HCT116 (cell line): ENCODE data around the gene S100A10. TPM values are rescaled to one million over a fixed set of nuclear protein-coding genes. Genes with fewer than 3 reads are reported as not detected.

ENCODE experiments used
- ATAC-seq: fragments of 200-7000 bp; cut with Tn5 transposase; 2 replicates; pipeline ENCODE4 v1.9.1; 2020; ENCODE audit warnings: mild to moderate bottlenecking, moderate library complexity
- BruUV-seq: library from RNA; stranded (reverse); fragments of 400-500 nt; replicated peaks from 2 replicates; lab custom pipeline; 2021; lab: Mats Ljungman, UMichigan
- CTCF ChIA-PET: fragments of 300-600 bp; sonication (Branson Sonifier 250); formaldehyde crosslinking; loops from one replicate; lab custom pipeline; 2021; ENCODE audit warnings: antibody characterized with exemption; lab: Charles Lee
- POLR2A ChIA-PET: fragments of 300-600, 350-600 bp; sonication (Branson Sonifier 250); formaldehyde crosslinking; loops from one replicate; lab custom pipeline; 2021; ENCODE audit warnings: antibody characterized with exemption; lab: Charles Lee
- RAD21 ChIA-PET, 2 experiments: fragments of 300-600 bp; sonication (Branson Sonifier 250); formaldehyde crosslinking; loops; one replicate each; lab custom pipeline; 2023; ENCODE audit warnings: low total read pairs in 2 of 2; ENCODE audit not compliant: uncharacterized antibody in 2 of 2, unreplicated experiment in 2 of 2, low non-redundant PET in 1 of 2; lab: Charles Lee
- DNase-seq: peaks from one replicate; pipeline ENCODE4 v3.0.0-alpha.2; 2010; ENCODE audit warnings: low read depth, low spot score
- H2AFZ ChIP-seq: fragments of 200-600 bp; shearing (Covaris generic), sonication (generic); 2 replicates; pipeline ENCODE4 v1.6.1; 2017; ENCODE audit warnings: low read depth, mixed run types, mixed read lengths, antibody characterized with exemption, low read length; ENCODE audit not compliant: poor library complexity, severe bottlenecking
- H3K27ac ChIP-seq: 2 replicates; pipeline ENCODE4 v1.5.1; 2012; ENCODE audit warnings: low read depth, low read length
- H3K27me3 ChIP-seq: fragments of 200-600 bp; sonication (generic); 2 replicates; pipeline ENCODE4 v1.6.1; 2016; ENCODE audit warnings: mixed run types, low read length, mixed read lengths; ENCODE audit not compliant: insufficient read depth
- H3K36me3 ChIP-seq, 2 experiments: fragments of 200-500 bp in 1 of 2; fragments of 200-600 bp in 1 of 2; sonication (Bioruptor generic) in 1 of 2; sonication (generic) in 1 of 2; 2 replicates each; pipeline versions ENCODE4 v1.5.1 to v1.6.1; 2014 to 2016; ENCODE audit warnings: low read length in 2 of 2, inconsistent platforms in 1 of 2, mixed read lengths in 1 of 2, mixed run types in 1 of 2; ENCODE audit not compliant: insufficient read depth in 2 of 2, control insufficient read depth in 1 of 2
- H3K4me1 ChIP-seq, 2 experiments: fragments of 200-600 bp in 1 of 2; sonication (generic) in 1 of 2; 2 replicates each; pipeline versions ENCODE4 v1.5.1 to v1.6.1; 2012 to 2017; ENCODE audit warnings: low read length in 2 of 2, inconsistent platforms in 1 of 2, mild to moderate bottlenecking in 1 of 2, mixed read lengths in 1 of 2, mixed run types in 1 of 2, moderate library complexity in 1 of 2; ENCODE audit not compliant: insufficient read depth in 2 of 2, control insufficient read depth in 1 of 2
- H3K4me2 ChIP-seq: fragments of 200-600 bp; sonication (generic); 2 replicates; pipeline ENCODE4 v1.6.1; 2017; ENCODE audit warnings: mixed run types, low read length, mixed read lengths
- H3K4me3 ChIP-seq, 2 experiments: fragments of 200-600 bp in 1 of 2; sonication (generic) in 1 of 2; replicated peaks in 1 of 2; 2 replicates each; pipeline ENCODE4 v1.5.1; 2011 to 2016; ENCODE audit warnings: low read length in 2 of 2, control low read depth in 1 of 2, low read depth in 1 of 2, mild to moderate bottlenecking in 1 of 2, mixed read lengths in 1 of 2, mixed run types in 1 of 2
- H3K79me2 ChIP-seq: fragments of 200-600 bp; sonication (generic); 2 replicates; pipeline ENCODE4 v1.6.1; 2017; ENCODE audit warnings: mild to moderate bottlenecking, mixed run types, low read length, moderate library complexity, mixed read lengths; ENCODE audit not compliant: insufficient read depth
- H3K9ac ChIP-seq: fragments of 200-600 bp; sonication (generic); 2 replicates; pipeline ENCODE4 v1.6.1; 2016; ENCODE audit warnings: low read length, mixed read lengths
- H3K9me2 ChIP-seq: fragments of 200-600 bp; sonication (generic), shearing (Covaris generic); 2 replicates; pipeline ENCODE4 v1.6.1; 2017; ENCODE audit warnings: mixed run types, mild to moderate bottlenecking, moderate library complexity; ENCODE audit not compliant: insufficient read depth
- H3K9me3 ChIP-seq, 2 experiments: fragments of 200-500 bp in 1 of 2; fragments of 200-600 bp in 1 of 2; sonication (Bioruptor generic) in 1 of 2; sonication (generic) in 1 of 2; 2 replicates each; pipeline ENCODE4 v1.6.1; 2014 to 2017; ENCODE audit warnings: low read length in 2 of 2, mixed read lengths in 2 of 2, inconsistent platforms in 1 of 2, low read depth in 1 of 2, mild to moderate bottlenecking in 1 of 2, mixed run types in 1 of 2, moderate library complexity in 1 of 2; ENCODE audit not compliant: control insufficient read depth in 1 of 2, insufficient read depth in 1 of 2
- H4K20me1 ChIP-seq: fragments of 200-600 bp; sonication (generic), shearing (Covaris generic); 2 replicates; pipeline ENCODE4 v1.6.1; 2017; ENCODE audit warnings: mixed run types, mild to moderate bottlenecking, moderate library complexity; ENCODE audit not compliant: insufficient read depth
- ATF3 ChIP-seq: IDR thresholded peaks from 2 replicates; pipeline ENCODE4 v1.6.1; 2012
- CBX3 ChIP-seq: IDR thresholded peaks from 2 replicates; pipeline ENCODE4 v1.6.1; 2012; ENCODE audit warnings: low read depth
- CEBPB ChIP-seq: IDR thresholded peaks from 2 replicates; pipeline ENCODE4 v1.6.1; 2012; ENCODE audit warnings: low read depth
- CTCF ChIP-seq, 3 experiments: fragments of 200-600 bp in 1 of 3; sonication (generic) in 1 of 3; IDR thresholded peaks in 2 of 3; conservative IDR thresholded peaks in 1 of 3; 2 replicates each; pipeline ENCODE4 v1.5.1; 2012 to 2017; ENCODE audit warnings: low read depth in 2 of 3, low read length in 2 of 3, antibody characterized with exemption in 1 of 3, borderline replicate concordance in 1 of 3, control low read depth in 1 of 3, mild to moderate bottlenecking in 1 of 3, mixed read lengths in 1 of 3, mixed run types in 1 of 3, moderate library complexity in 1 of 3; ENCODE audit not compliant: insufficient read depth in 1 of 3
- EZH2 ChIP-seq: fragments of 200-600 bp; sonication (generic); IDR thresholded peaks from 2 replicates; pipeline ENCODE4 v1.6.1; 2017; ENCODE audit warnings: antibody characterized with exemption, mixed run types
- EZH2phosphoT487 ChIP-seq: fragments of 200-600 bp; IDR thresholded peaks from 2 replicates; pipeline ENCODE4 v1.6.1; 2018; ENCODE audit warnings: antibody characterized with exemption, borderline replicate concordance
- FOSL1 ChIP-seq: IDR thresholded peaks from 2 replicates; pipeline ENCODE4 v1.6.1; 2012; ENCODE audit warnings: low read depth
- JUND ChIP-seq: IDR thresholded peaks from 2 replicates; pipeline ENCODE4 v1.6.1; 2012
- MAX ChIP-seq: IDR thresholded peaks from 2 replicates; pipeline ENCODE4 v1.6.1; 2012
- POLR2A ChIP-seq: IDR thresholded peaks from 2 replicates; pipeline ENCODE4 v1.7.0; 2011; ENCODE audit warnings: borderline replicate concordance; ENCODE audit not compliant: insufficient read depth, insufficient read length; ENCODE audit errors: extremely low read depth
- POLR2AphosphoS5 ChIP-seq: IDR thresholded peaks from 2 replicates; pipeline ENCODE4 v1.6.1; 2011; ENCODE audit warnings: mild to moderate bottlenecking, low read depth, low read length, moderate library complexity
- RAD21 ChIP-seq: IDR thresholded peaks from 2 replicates; pipeline ENCODE4 v1.6.1; 2012; ENCODE audit warnings: low read depth, mild to moderate bottlenecking
- REST ChIP-seq: IDR thresholded peaks from 2 replicates; pipeline ENCODE4 v1.6.1; 2012; ENCODE audit warnings: low read depth
- SIN3A ChIP-seq: IDR thresholded peaks from 2 replicates; pipeline ENCODE4 v1.6.1; 2012; ENCODE audit warnings: low read depth
- SP1 ChIP-seq: IDR thresholded peaks from 2 replicates; pipeline ENCODE4 v1.6.1; 2012; ENCODE audit warnings: low read depth
- SRF ChIP-seq: IDR thresholded peaks from 2 replicates; pipeline ENCODE4 v1.6.1; 2012; ENCODE audit warnings: low read depth
- YY1 ChIP-seq: IDR thresholded peaks from 2 replicates; pipeline ENCODE4 v1.6.1; 2011; ENCODE audit warnings: low read length, low read depth, moderate library complexity, mild to moderate bottlenecking; ENCODE audit not compliant: insufficient replicate concordance; ENCODE audit errors: extremely low read depth
- ZBTB33 ChIP-seq: IDR thresholded peaks from 2 replicates; pipeline ENCODE4 v1.6.1; 2011; ENCODE audit warnings: mild to moderate bottlenecking, low read length, moderate library complexity; ENCODE audit not compliant: insufficient replicate concordance; ENCODE audit errors: extremely low read depth
- ZFX ChIP-seq: fragments of 450-650 bp; IDR thresholded peaks from 2 replicates; pipeline ENCODE4 v1.6.1; 2017
- ZNF274 ChIP-seq: fragments of 200-500 bp; sonication (Bioruptor generic); IDR thresholded peaks from 2 replicates; pipeline ENCODE4 v1.6.1; 2014; ENCODE audit warnings: mild to moderate bottlenecking, low read depth, low read length, inconsistent platforms
- intact Hi-C: fragments of 100-400 bp; cut with micrococcal nuclease; formaldehyde crosslinking; loops from 2 replicates; pipeline ENCODE4 v1.10.0; 2022
- total RNA-seq: library from RNA; stranded (reverse); gene quantifications from one replicate; pipeline ENCODE4 v1.2.1, GENCODE V29; 2021; ENCODE audit not compliant: unreplicated experiment

S100A10 gene
- total RNA-seq, 1 experiment from 2014 or later: 340 TPM

- no peaks in the 10 kb centered on the region for H3K9me3 ChIP-seq
- peak; percentile 52 for ATAC-seq
- no peaks in the 10 kb centered on the region for H3K79me2 ChIP-seq
- no peaks in the 10 kb centered on the region for H3K27me3 ChIP-seq
- no peaks in the 10 kb centered on the region for H3K9me2 ChIP-seq
- no peak overlapping the region for H3K4me2 ChIP-seq
- intact Hi-C loops: no loop called here
- H3K9ac ChIP-seq: no peak overlapping the region
- TF ChIP-seq POLR2AphosphoS5 (no peak), ZBTB33 (no peak), CBX3 (no peak), SP1 (no peak), RAD21 (no peak), REST (no peak), EZH2phosphoT487 (no peak), CTCF (IDR thresholded peaks at IDR 0.05 in 2 of 3, conservative IDR thresholded peaks at IDR 0.05 in 1 of 3; ENCODE audit: borderline replicate concordance in 1 of 3, insufficient read depth in 1 of 3, low read depth in 2 of 3, low read length in 2 of 3) (no peak), ZNF274 (no peak), FOSL1 (no peak), ATF3 (no peak), SRF (no peak), SIN3A (no peak), YY1 (no peak), EZH2 (no peak), ZFX (no peak), MAX (no peak), POLR2A (no peak), JUND (no peak), CEBPB (no peak)
- no peak overlapping the region for H2AFZ ChIP-seq
- H3K4me3 ChIP-seq: no peak overlapping the region
- no peaks in the 10 kb centered on the region; a peak in 1 of 4 replicates for H3K4me1 ChIP-seq
- CTCF ChIA-PET: no interaction called here
- no peaks in the 10 kb centered on the region for H4K20me1 ChIP-seq
- no peaks in the 10 kb centered on the region for H3K36me3 ChIP-seq
- RAD21 ChIA-PET: no interaction called here
- H3K27ac ChIP-seq: no peak overlapping the region
- BruUV-seq: no TSS peak
- no peak for DNase-seq
- POLR2A ChIA-PET: no interaction called here
These were observed 31.8 kb downstream of the S100A10 start for GRCh38 chr1:151961833-151962232.
